IMR-90 (cell line): ENCODE data around the gene APLF. TPM values are rescaled to one million over a fixed set of nuclear protein-coding genes. Genes with fewer than 3 reads are reported as not detected.

Experiments used
- ATAC-seq: fragments of 200-7000 bp; cut with Tn5 transposase; 2 replicates; pipeline ENCODE4 v1.9.1; 2020; ENCODE audit warnings: low read depth, mild to moderate bottlenecking, moderate library complexity
- BruUV-seq: library from RNA; stranded (reverse); fragments of 400-500 nt; replicated peaks from 2 replicates; lab custom pipeline; 2021; lab: Mats Ljungman, UMichigan
- CTCF ChIA-PET: fragments of 300-600 bp; formaldehyde crosslinking; extraction: SDS; loops from one replicate; lab custom pipeline; 2021; ENCODE audit warnings: antibody characterized with exemption; lab: Yijun Ruan, JAX
- POLR2A ChIA-PET: fragments of 300-600 bp; sonication (Branson Sonifier 250); formaldehyde crosslinking; loops from one replicate; lab custom pipeline; 2022; ENCODE audit warnings: antibody characterized with exemption; ENCODE audit not compliant: unreplicated experiment; lab: Charles Lee
- DNase-seq: peaks from one replicate; pipeline ENCODE4 v3.0.0; 2013
- H2AFZ ChIP-seq: replicated peaks from 2 replicates; pipeline ENCODE3; 2013; ENCODE audit warnings: low read length, mild to moderate bottlenecking; ENCODE audit not compliant: poor library complexity
- H2AK5ac ChIP-seq: 2 replicates; pipeline ENCODE4 v1.6.1; 2013; ENCODE audit warnings: low read depth, low read length, inconsistent platforms
- H2AK9ac ChIP-seq: replicated peaks from 2 replicates; pipeline ENCODE3; 2013; ENCODE audit warnings: mild to moderate bottlenecking, low read depth, low read length, moderate library complexity; ENCODE audit not compliant: poor library complexity
- H2BK120ac ChIP-seq: 2 replicates; pipeline ENCODE4 v1.6.1; 2013; ENCODE audit warnings: low read depth, low read length, inconsistent platforms
- H2BK15ac ChIP-seq: 3 replicates; pipeline ENCODE4 v1.6.1; 2013; ENCODE audit warnings: low read depth, low read length, inconsistent platforms
- H2BK20ac ChIP-seq: 2 replicates; pipeline ENCODE4 v1.6.1; 2013; ENCODE audit warnings: low read depth, mild to moderate bottlenecking, inconsistent platforms, low read length, moderate library complexity
- H2BK5ac ChIP-seq: 2 replicates; pipeline ENCODE4 v1.6.1; 2013; ENCODE audit warnings: mild to moderate bottlenecking, low read depth, low read length, inconsistent platforms; ENCODE audit not compliant: poor library complexity, severe bottlenecking
- H3K14ac ChIP-seq: replicated peaks from 2 replicates; pipeline ENCODE4 v1.6.1; 2013; ENCODE audit warnings: low read depth, low read length, inconsistent platforms
- H3K18ac ChIP-seq: 2 replicates; pipeline ENCODE4 v1.6.1; 2013; ENCODE audit warnings: low read depth, low read length, control low read depth
- H3K23ac ChIP-seq: 2 replicates; pipeline ENCODE4 v1.6.1; 2013; ENCODE audit warnings: low read depth, low read length, inconsistent platforms
- H3K27ac ChIP-seq: 2 replicates; pipeline ENCODE4 v1.5.1; 2013; ENCODE audit warnings: mild to moderate bottlenecking, control low read depth, low read length; ENCODE audit not compliant: insufficient read depth
- H3K27me3 ChIP-seq: 2 replicates; pipeline ENCODE4 v1.6.1; 2013; ENCODE audit warnings: low read length; ENCODE audit not compliant: control insufficient read depth, insufficient read depth
- H3K36me3 ChIP-seq: 2 replicates; pipeline ENCODE4 v1.6.1; 2013; ENCODE audit warnings: low read length, mixed read lengths; ENCODE audit not compliant: control insufficient read depth, insufficient read depth
- H3K4ac ChIP-seq: 2 replicates; pipeline ENCODE4 v1.6.1; 2013; ENCODE audit warnings: low read depth, low read length, inconsistent platforms
- H3K4me1 ChIP-seq: 2 replicates; pipeline ENCODE4 v1.6.1; 2013; ENCODE audit warnings: low read length, mixed read lengths; ENCODE audit not compliant: control insufficient read depth, insufficient read depth
- H3K4me2 ChIP-seq: 2 replicates; pipeline ENCODE4 v1.6.1; 2013; ENCODE audit warnings: low read depth, mild to moderate bottlenecking, control low read depth, low read length, moderate library complexity
- H3K4me3 ChIP-seq: 2 replicates; pipeline ENCODE4 v1.5.1; 2013; ENCODE audit warnings: low read depth, mild to moderate bottlenecking, control low read depth, low read length, moderate library complexity; ENCODE audit not compliant: insufficient read depth
- H3K56ac ChIP-seq: 2 replicates; pipeline ENCODE4 v1.6.1; 2013; ENCODE audit warnings: low read length, inconsistent platforms; ENCODE audit not compliant: insufficient read depth; ENCODE audit errors: extremely low read depth
- H3K79me1 ChIP-seq, 2 experiments: 2 replicates each; pipeline ENCODE4 v1.6.1; 2013; ENCODE audit warnings: low read length in 2 of 2, inconsistent platforms in 1 of 2, low read depth in 1 of 2
- H3K9ac ChIP-seq: 2 replicates; pipeline ENCODE4 v1.6.1; 2013; ENCODE audit warnings: low read depth, low read length, control low read depth
- H3K9me1 ChIP-seq: 2 replicates; pipeline ENCODE4 v1.6.1; 2013; ENCODE audit warnings: low read length, inconsistent platforms; ENCODE audit not compliant: insufficient read depth
- H3K9me3 ChIP-seq: 2 replicates; pipeline ENCODE4 v1.6.1; 2013; ENCODE audit warnings: low read length; ENCODE audit not compliant: control insufficient read depth, insufficient read depth
- H4K20me1 ChIP-seq: 2 replicates; pipeline ENCODE4 v1.6.1; 2013; ENCODE audit warnings: low read length, inconsistent platforms; ENCODE audit not compliant: insufficient read depth
- H4K5ac ChIP-seq: 2 replicates; pipeline ENCODE4 v1.6.1; 2013; ENCODE audit warnings: mild to moderate bottlenecking, low read depth, low read length, control low read depth
- H4K8ac ChIP-seq, 2 experiments: 2 replicates each; pipeline ENCODE4 v1.6.1; 2013; ENCODE audit warnings: low read depth in 2 of 2, low read length in 2 of 2, control low read depth in 1 of 2, inconsistent platforms in 1 of 2
- H4K91ac ChIP-seq: 2 replicates; pipeline ENCODE4 v1.6.1; 2013; ENCODE audit warnings: low read depth, low read length, inconsistent platforms; ENCODE audit not compliant: insufficient read depth
- MAFK ChIP-seq: IDR thresholded peaks from 2 replicates; pipeline ENCODE4 v1.6.1; 2012; ENCODE audit warnings: low read depth, low read length, improper control_type of control experiment
- NFE2L2 ChIP-seq: fragments of 150-350 bp; IDR thresholded peaks from 2 replicates; pipeline ENCODE4 v1.6.1; 2016; ENCODE audit warnings: low read depth, mild to moderate bottlenecking, low read length
- POLR2A ChIP-seq: IDR thresholded peaks from 2 replicates; pipeline ENCODE4 v1.6.1; 2012; ENCODE audit warnings: mild to moderate bottlenecking, low read depth, low read length
- RAD21 ChIP-seq: IDR thresholded peaks from 2 replicates; pipeline ENCODE4 v1.6.1; 2012; ENCODE audit warnings: low read length, improper control_type of control experiment
- RCOR1 ChIP-seq: IDR thresholded peaks from 2 replicates; pipeline ENCODE4 v1.6.1; 2012; ENCODE audit warnings: mild to moderate bottlenecking, low read length, improper control_type of control experiment; ENCODE audit not compliant: insufficient replicate concordance
- SMC3 ChIP-seq: fragments of 150-350 bp; IDR thresholded peaks from 2 replicates; pipeline ENCODE4 v1.6.1; 2016; ENCODE audit warnings: low read depth, mild to moderate bottlenecking, antibody characterized with exemption, low read length, moderate library complexity
- USF2 ChIP-seq: fragments of 150-350 bp; IDR thresholded peaks from 2 replicates; pipeline ENCODE4 v1.6.1; 2017; ENCODE audit warnings: mild to moderate bottlenecking, antibody characterized with exemption, low read length, low read depth
- WGBS, 2 experiments: methylation state at CpG; one replicate each; pipeline versions ENCODE4 v1.1.5 to v1.1.7; 2013; ENCODE audit warnings: missing lambda C conversion rate in 2 of 2; ENCODE audit not compliant: insufficient read length in 1 of 2; ENCODE audit errors: extremely low coverage in 2 of 2; 5-methylcytosine and 5-hydroxymethylcytosine counted together
- dilution Hi-C: fragments of 300-500 bp; cut with HindIII; formaldehyde crosslinking; loops from one replicate; pipeline ENCODE4 v1.14.3; 2018; ENCODE audit warnings: low sequenced_read_pairs; ENCODE audit not compliant: unreplicated experiment
- in situ Hi-C: fragments of 300-500 bp; cut with MboI; formaldehyde crosslinking; loops from 3 replicates; pipeline ENCODE4 v1.14.3; 2019; ENCODE audit warnings: low sequenced_read_pairs, inconsistent platforms, mixed read lengths
- intact Hi-C: fragments of 100-400 bp; cut with micrococcal nuclease; formaldehyde crosslinking; loops from 2 replicates; pipeline ENCODE4 v1.10.0; 2022
- polyA plus RNA-seq, 3 experiments: library from polyadenylated mRNA; depleted of rRNA; stranded (reverse); fragments of >200 nt; gene quantifications; 2 replicates each; pipeline ENCODE4 v1.2.3, GENCODE V29; 2012; ENCODE audit warnings: low replicate concordance in 1 of 3
- total RNA-seq: library from RNA; depleted of rRNA; stranded (reverse); fragments of >200 nt; gene quantifications from 2 replicates; pipeline ENCODE4 v1.2.3, GENCODE V29; 2012

APLF gene
- total and polyA plus RNA-seq, 2 of the 4 experiments (the other 2 are of a cell fraction): 1.5 to 2.3 TPM

- H2AK5ac ChIP-seq: no peak overlapping the region
- no peak overlapping the region for H3K56ac ChIP-seq
- no peak overlapping the region for H3K27ac ChIP-seq
- no peak overlapping the region for H2BK5ac ChIP-seq
- CTCF ChIA-PET: no interaction called here
- H3K79me1 ChIP-seq: no peaks in the 10 kb centered on the region
- no peak for ATAC-seq
- H2BK120ac ChIP-seq: no peak overlapping the region
- no peak overlapping the region for H2BK15ac ChIP-seq
- no peaks in the 10 kb centered on the region for H3K36me3 ChIP-seq
- no peak for TF ChIP-seq MAFK
- TF ChIP-seq NFE2L2: no peak
- TF ChIP-seq RAD21: no peak
- TF ChIP-seq SMC3: no peak
- no peak for TF ChIP-seq RCOR1
- TF ChIP-seq USF2: no peak
- TF ChIP-seq POLR2A: no peak
- dilution Hi-C loops: no loop called here
- POLR2A ChIA-PET: no interaction called here
- H3K18ac ChIP-seq: no peak overlapping the region
- H2AK9ac ChIP-seq: no peak overlapping the region
- H4K20me1 ChIP-seq: no peaks in the 10 kb centered on the region
- H2AFZ ChIP-seq: no peak overlapping the region
- no peak overlapping the region for H4K5ac ChIP-seq
- H4K8ac ChIP-seq: no peak overlapping the region
- H3K4ac ChIP-seq: no peak overlapping the region
- no peak overlapping the region for H3K9ac ChIP-seq
- intact Hi-C loops: no loop called here
- DNase-seq: no peak
- in situ Hi-C loops: no loop called here
- no peak overlapping the region for H3K4me2 ChIP-seq
- no peak overlapping the region for H3K4me3 ChIP-seq
- H3K27me3 ChIP-seq: no peaks in the 10 kb centered on the region
- no peak overlapping the region for H4K91ac ChIP-seq
- no TSS peak for BruUV-seq
- H3K9me1 ChIP-seq: no peaks in the 10 kb centered on the region; the same call in 1 of the 2 replicates
- no CpG with 5 or more reads among the region's 2 CpGs for WGBS, 2 experiments
- no peak overlapping the region for H2BK20ac ChIP-seq
- H3K23ac ChIP-seq: no peak overlapping the region
- no peaks in the 10 kb centered on the region for H3K9me3 ChIP-seq
- no peak overlapping the region for H3K14ac ChIP-seq
- 0 out of 2 replicates have a peak, but pooled peaks cover 2% of the 10 kb centered on the region for H3K4me1 ChIP-seq
Observed at GRCh38 chr2:68562934-68563333, 95.5 kb downstream of the APLF start.
